ENCODE measurements around the gene PANK4. TPM values are rescaled to one million over a fixed set of nuclear protein-coding genes. Genes with fewer than 3 reads are reported as not detected.

The PANK4 gene
- total RNA-seq, 3 donors from 2014 or later, result 38.4 to 40.5 (median 40.0) TPM

DNA sequence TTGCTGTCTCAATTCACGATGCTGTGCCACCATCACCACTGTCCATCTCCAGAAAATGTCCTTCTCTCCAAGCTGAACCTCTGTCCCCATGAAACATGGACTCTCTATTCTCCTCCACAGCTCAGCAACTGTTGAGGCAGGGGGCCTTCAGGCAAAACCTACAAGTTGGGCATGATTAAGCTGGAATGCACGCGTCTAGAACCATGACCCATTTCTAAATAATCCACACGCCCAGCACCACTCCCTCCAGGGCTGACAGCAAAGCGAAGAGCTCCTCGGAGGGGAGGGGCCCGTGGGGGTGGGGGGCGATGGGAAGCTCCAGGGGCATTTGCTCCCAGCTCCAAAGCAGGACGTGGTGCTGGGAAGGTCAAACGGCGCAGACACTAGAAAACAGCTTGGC, 7.0 kb upstream of the PANK4 start:
- ATAC-seq (no peak), DNase-seq (no peak)
- Mint-ChIP-seq H3K9me3 (no peaks in the 10 kb centered on the region), H3K4me1 (ENCODE audit: low read depth) (peaks cover 12% of the 10 kb centered on the region), H3K36me3 (ENCODE audit: insufficient read depth) (no peaks in the 10 kb centered on the region), H3K27me3 (ENCODE audit: low read depth) (peaks cover 30% of the 10 kb centered on the region), H3K4me3 (no peak overlapping the region)

DNA sequence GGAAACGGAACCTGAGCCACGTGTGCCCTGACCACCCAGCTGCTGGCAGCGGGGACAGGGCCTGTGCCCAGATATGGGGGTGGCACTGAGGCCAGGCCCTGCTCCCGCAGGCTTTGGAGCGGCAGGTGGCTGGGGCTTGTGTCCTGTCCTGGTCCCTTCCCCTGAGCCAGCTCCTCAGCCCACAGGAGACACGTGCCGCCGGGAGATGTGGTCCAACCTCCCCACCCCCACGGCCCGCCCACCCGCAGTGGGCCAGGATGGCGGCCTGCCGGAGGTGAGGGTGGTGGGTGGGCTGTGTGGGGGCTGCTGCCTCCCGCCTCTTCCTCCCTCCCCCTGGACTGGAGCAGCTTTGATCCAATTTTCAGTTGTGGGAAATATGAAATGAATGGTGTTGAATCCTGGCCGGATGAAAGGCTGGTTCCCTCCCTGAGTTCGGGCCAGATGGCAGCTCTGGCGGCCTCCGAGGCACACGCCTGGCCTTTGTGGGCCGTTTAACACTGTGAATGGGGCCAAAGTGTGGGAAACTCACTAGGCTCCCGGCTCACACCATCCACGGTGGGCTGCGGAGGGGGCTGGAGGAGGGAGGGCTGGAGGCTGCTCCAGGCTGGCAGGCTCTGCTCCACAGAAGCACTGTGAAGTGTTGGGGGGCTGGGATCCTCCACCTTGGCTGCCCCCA, 6.2 kb upstream of the PANK4 start:
- DNase-seq (no peak), ATAC-seq (no peak)
- no peak overlapping the region for H3K4me3 Mint-ChIP-seq
- peaks cover 30% of the 10 kb centered on the region for H3K27me3 Mint-ChIP-seq (ENCODE audit: low read depth)
- no peaks in the 10 kb centered on the region for H3K36me3 Mint-ChIP-seq (ENCODE audit: insufficient read depth)
- H3K4me1 Mint-ChIP-seq (ENCODE audit: low read depth), result peaks cover 12% of the 10 kb centered on the region
- H3K9me3 Mint-ChIP-seq, result no peaks in the 10 kb centered on the region

DNA sequence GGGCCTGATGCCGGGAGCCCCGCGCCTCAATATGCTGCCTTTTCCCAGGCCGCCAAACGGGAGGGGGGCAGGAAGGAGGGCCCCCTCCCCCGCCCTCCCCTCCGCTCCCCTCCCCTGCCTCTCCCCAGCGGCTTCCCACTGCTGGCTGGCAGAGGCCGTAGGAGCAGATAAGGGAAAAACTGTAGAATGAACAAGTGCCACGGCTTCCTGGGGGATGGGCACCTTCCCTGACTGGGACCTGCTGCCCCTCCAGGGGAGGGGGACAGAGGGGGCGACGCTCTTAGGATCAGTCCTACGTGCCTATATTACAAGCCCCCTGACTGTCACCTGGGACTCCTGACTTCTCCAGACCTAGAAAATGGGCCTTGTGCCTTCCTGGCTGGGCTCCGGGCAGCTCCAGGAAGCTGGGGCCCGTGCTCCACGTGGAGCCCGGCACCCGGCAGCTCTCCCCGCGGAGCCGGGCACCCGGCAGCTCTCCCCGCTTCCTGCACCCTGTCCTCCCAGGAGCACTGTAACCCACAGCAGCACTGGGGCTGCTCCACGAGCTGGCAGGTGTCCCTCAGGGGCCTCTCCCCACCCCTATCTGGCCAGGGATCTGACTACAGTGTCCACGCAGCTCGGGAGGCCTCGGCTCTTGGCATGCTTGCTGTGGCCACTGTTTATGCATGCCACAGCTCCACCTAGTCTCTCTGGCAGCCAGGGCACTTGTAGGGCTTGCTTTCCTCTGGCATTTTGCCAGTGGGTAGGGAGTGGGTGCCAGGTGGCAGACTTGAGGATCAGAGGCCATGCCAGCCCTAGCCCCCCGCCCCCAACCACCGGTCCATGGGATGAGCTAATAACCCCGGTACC, 4.3 kb upstream of the PANK4 start:
- DNase-seq (no peak), ATAC-seq (no peak)
- Mint-ChIP-seq H3K36me3 (ENCODE audit: insufficient read depth) (no peaks in the 10 kb centered on the region), H3K4me1 (ENCODE audit: low read depth) (peaks cover 18% of the 10 kb centered on the region), H3K4me3 (peak overlapping the region; percentile 54), H3K9me3 (no peaks in the 10 kb centered on the region), H3K27me3 (ENCODE audit: low read depth) (peaks cover 32% of the 10 kb centered on the region)

DNA sequence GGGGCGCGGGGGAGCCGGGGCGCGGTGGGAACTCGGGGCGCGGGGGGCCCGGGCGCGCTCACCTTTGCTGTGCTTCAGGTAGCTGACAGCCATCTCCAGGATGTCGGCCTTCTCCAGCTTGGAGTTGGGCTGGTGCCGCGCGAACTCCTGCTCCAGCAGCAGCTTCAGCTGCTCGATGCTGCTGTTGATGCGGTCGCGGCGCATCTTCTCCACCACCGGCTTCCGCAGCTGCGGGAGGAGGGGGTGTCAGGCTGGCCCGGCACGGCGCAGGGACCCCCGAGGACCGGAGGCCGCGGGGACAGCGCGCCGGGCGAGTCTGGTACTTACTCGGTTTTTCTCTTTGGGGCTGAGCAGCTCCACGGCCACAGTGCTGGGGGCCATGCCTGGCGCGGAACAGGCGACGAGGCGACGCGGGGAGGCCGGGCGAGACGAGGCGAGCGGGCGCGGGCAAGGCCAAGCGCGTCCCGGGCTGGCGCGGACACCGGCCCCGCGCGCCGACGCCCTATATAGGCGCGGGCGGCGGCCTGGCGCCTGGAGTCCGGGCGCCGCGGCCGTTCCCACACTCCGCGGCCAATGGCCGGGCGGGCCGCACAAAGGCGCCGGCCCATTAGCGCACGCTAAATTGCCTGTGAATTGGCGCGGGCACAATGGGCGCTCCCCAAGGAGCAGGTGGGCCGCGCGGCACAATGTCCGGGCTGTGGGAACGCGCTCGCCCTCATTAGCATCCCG, 3.6 kb upstream of the PANK4 start, which contains the start of gene HES5:
TSS of gene HES5 (minus strand) at position 480 of the 729 bp plus-strand sequence. CDS start at position 381, 99 bp downstream.
- Mint-ChIP-seq H3K4me1 (ENCODE audit: low read depth) (peaks cover 21% of the 10 kb centered on the region), H3K4me3 (peak within 1 kb of the TSS; percentile 77), H3K36me3 (ENCODE audit: insufficient read depth) (no peaks in the 10 kb centered on the region), H3K9me3 (no peaks in the 10 kb centered on the region), H3K27me3 (ENCODE audit: low read depth) (peaks cover 29% of the 10 kb centered on the region)
- DNase-seq (no peak), ATAC-seq (no peak)

DNA sequence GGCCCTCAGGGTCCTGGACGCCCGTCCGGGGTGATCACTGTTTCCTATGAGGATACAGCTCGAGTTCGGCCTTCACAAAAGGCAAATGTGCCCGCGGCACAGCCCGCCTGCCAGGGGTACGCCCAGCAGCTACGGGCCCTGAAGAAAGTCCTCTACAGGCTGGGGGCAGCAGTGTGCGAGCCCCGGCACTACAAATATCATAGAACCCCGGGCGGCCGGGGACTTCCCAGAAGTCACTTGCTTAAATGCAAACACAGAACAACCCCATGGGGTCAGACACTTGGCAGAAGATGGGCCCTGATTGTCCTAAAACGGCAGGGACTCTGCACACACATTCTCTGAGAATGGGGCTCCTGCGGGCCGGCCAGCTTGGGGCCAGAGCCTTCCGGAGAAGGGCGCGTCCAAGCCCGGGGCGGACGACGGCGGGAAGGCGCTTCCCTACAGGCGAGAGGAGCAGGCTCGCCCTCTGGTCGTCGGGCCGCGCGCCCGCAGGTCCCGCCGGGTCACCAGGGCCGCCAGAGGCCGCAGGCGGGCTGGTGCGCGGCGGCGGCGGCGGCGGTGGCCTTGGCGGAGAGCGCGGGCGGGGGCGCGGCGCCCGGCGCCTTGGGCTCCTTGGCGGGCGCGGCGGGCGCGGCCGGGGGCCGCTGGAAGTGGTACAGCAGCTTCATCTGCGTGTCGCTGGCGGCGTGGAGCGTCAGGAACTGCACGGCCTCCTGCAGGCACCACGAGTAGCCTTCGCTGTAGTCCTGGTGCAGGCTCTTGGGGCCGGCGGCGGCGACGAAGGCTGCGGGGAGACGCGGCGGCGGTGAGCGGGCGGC, 2.8 kb upstream of the PANK4 start:
- H3K36me3 Mint-ChIP-seq (ENCODE audit: insufficient read depth), result no peaks in the 10 kb centered on the region
- DNase-seq (peak; percentile 41), ATAC-seq (no peak)
- H3K4me1 Mint-ChIP-seq (ENCODE audit: low read depth), result peaks cover 29% of the 10 kb centered on the region
- no peaks in the 10 kb centered on the region for H3K9me3 Mint-ChIP-seq
- peak overlapping the region; percentile 77 for H3K4me3 Mint-ChIP-seq
- H3K27me3 Mint-ChIP-seq (ENCODE audit: low read depth), result peaks cover 29% of the 10 kb centered on the region

DNA sequence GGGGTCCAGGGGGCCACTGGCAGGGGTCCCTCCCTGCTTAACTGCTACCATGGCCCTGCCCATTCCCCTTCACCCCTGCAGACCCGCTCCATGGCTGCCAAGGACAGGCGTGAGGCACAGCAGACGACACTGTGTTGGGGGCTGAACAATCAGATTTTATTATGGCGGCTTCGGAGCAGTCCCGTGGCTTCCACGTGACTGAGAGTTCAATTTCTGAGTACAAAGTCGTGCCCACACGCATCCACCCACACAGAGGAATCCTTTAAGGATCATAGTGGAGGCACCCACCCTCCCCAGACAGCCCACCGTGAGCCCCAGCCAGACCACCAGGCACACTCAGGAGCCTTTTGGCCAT, 2.2 kb upstream of the PANK4 start:
- Mint-ChIP-seq H3K4me1 (ENCODE audit: low read depth) (peaks cover 35% of the 10 kb centered on the region), H3K9me3 (no peaks in the 10 kb centered on the region), H3K36me3 (ENCODE audit: insufficient read depth) (no peaks in the 10 kb centered on the region), H3K27me3 (ENCODE audit: low read depth) (peaks cover 26% of the 10 kb centered on the region), H3K4me3 (no peak overlapping the region)
- ATAC-seq (no peak), DNase-seq (no peak)

DNA sequence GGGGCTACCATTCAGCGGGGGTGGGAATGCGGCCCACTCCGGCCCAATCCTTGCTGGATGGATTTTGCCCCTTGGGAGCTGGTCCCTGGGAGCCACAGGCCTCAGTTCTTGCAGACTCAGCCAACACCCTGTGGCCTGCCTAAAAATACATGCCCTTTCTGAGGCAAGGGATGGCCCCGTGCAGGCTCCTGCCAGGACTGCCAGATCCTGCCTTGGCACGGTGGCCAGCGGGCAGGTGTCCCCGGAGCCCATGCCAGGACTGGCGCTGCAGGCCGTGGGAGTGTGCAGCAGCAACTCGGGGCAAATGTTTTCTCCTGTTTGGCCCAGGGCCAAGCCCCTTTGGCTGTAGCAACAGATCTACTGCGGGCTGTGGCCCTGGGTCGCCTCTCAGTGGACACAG, 1.6 kb upstream of the PANK4 start:
- ATAC-seq (no peak), DNase-seq (no peak)
- H3K9me3 Mint-ChIP-seq, result no peaks in the 10 kb centered on the region
- H3K27me3 Mint-ChIP-seq (ENCODE audit: low read depth), result peaks cover 21% of the 10 kb centered on the region
- H3K4me3 Mint-ChIP-seq, result no peak overlapping the region
- H3K36me3 Mint-ChIP-seq (ENCODE audit: insufficient read depth), result no peaks in the 10 kb centered on the region
- peaks cover 40% of the 10 kb centered on the region for H3K4me1 Mint-ChIP-seq (ENCODE audit: low read depth)

DNA sequence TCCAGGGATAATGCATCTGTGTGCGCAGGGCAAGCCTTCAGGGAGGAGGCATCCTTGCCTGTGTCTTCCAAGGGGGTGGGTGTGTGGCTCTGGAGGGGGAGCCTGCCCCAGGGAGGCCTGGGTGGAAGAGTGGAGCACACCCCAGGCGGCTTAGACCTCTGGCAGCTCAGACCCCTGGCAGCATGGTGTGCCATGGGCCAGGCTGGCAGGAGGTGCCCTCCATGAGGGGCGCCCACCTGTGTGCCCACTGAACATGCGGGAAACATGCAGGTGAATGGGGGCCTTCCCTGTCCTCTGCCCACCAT, 1.1 kb upstream of the PANK4 start:
- Mint-ChIP-seq H3K4me1 (ENCODE audit: low read depth) (peaks cover 45% of the 10 kb centered on the region), H3K4me3 (no peak overlapping the region), H3K36me3 (ENCODE audit: insufficient read depth) (peaks cover 2% of the 10 kb centered on the region), H3K9me3 (no peaks in the 10 kb centered on the region), H3K27me3 (ENCODE audit: low read depth) (peaks cover 19% of the 10 kb centered on the region)
- ATAC-seq (no peak), DNase-seq (no peak)

DNA sequence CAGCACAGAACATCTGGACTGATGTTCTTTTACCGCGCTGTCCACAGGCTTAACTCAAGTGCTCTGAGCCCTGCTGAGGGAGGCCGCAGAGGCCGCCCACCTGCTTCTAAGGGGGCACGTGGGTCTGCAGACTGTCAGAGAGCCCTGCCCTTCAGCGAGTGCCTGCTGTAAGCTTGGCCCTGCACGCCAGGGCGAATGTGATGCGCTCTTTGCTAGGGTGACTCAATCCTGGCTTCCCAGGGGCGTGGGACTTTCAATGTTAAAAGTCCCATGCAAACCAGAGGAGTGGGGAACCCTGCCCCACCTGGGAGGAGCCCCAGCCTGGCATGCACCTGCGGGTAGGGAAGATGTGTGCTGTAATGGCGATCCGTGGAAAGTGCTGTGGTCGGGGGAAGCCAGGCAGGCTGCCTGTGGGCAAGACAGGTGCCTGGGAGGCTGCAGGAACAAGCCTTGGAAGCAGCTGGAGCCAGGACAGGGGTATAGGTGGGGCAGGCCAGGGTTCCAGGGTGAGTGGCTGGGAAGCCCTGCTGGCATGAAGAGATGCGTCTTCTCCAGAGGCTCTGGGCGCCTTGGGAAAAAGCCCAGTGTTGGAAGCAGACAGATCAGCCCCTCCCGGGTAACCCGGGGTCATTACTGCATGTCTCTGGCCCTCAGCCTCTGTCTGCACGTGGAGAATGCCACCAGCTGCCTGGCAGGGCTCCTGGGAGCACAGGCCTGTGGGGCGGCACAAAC, 594 bp upstream of the PANK4 start:
- Mint-ChIP-seq H3K27me3 (ENCODE audit: low read depth) (peaks cover 18% of the 10 kb centered on the region), H3K4me3 (peak overlapping the region; percentile 71), H3K9me3 (no peaks in the 10 kb centered on the region), H3K4me1 (ENCODE audit: low read depth) (peaks cover 47% of the 10 kb centered on the region), H3K36me3 (ENCODE audit: insufficient read depth) (peaks cover 3% of the 10 kb centered on the region)
- peak; percentile 50 to 54 for ATAC-seq
- peak; percentile 48 for DNase-seq

DNA sequence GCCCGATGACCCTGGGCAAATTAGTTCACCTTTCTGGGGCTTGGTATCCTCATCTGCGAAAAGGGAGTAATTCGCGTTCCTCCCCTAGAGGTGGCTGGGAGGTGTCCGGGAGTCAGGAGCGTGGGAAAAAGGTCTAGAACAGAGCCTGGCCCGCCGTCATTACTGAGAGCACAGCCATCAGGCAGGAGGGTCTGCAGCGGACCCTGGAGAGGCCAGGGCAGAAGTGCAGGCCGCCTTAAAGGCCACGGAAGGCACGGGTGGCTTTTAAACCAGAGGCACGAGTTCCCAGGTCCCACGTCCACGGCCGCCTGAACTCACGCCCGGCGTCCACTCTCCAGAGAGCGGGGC, 850 bp downstream of the PANK4 start:
- Mint-ChIP-seq H3K27me3 (ENCODE audit: low read depth) (peaks cover 7% of the 10 kb centered on the region), H3K9me3 (no peaks in the 10 kb centered on the region), H3K4me3 (peak overlapping the region; percentile 90), H3K36me3 (ENCODE audit: insufficient read depth) (peaks cover 9% of the 10 kb centered on the region), H3K4me1 (ENCODE audit: low read depth) (peaks cover 41% of the 10 kb centered on the region)
- no peak for DNase-seq
- ATAC-seq, result no peak

DNA sequence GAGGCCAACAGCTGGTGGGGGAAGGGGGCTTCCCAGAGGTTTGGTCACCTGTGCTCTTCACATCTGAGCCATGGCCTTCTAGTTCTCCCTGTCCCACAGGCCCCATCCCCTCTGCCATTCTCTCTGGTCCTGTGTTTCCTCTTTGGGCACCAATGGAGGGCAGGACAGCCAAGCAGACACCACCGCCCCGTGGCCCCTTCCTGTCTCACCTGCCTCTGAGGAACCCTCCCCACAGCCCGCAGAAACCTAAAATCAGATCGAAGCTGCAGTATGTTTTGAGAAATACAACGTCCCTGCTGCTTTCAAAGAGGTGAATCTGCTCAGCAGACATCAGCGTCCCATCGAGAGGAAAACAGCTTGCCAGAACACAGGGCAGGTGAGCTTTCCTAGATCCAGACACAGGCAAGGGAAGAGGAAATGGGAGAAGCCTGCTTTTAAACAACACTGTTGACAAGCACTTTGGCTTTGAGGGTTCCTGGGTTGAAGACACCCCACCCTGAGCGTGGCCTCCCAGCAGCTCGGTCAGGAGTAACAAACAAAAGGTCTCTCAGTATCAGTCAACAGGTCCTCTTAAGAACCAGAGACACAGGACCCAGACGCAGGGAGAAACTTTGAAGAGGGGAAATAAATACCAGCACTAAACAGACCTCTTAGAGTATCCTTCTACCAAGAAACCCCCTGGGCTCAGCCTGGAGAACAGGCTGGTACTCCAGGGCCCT, 2.3 kb downstream of the PANK4 start:
- Mint-ChIP-seq H3K9me3 (no peaks in the 10 kb centered on the region), H3K4me3 (peak overlapping the region; percentile 90), H3K27me3 (ENCODE audit: low read depth) (peaks cover 7% of the 10 kb centered on the region), H3K36me3 (ENCODE audit: insufficient read depth) (peaks cover 11% of the 10 kb centered on the region), H3K4me1 (ENCODE audit: low read depth) (peaks cover 40% of the 10 kb centered on the region)
- ATAC-seq (no peak), DNase-seq (no peak)

DNA sequence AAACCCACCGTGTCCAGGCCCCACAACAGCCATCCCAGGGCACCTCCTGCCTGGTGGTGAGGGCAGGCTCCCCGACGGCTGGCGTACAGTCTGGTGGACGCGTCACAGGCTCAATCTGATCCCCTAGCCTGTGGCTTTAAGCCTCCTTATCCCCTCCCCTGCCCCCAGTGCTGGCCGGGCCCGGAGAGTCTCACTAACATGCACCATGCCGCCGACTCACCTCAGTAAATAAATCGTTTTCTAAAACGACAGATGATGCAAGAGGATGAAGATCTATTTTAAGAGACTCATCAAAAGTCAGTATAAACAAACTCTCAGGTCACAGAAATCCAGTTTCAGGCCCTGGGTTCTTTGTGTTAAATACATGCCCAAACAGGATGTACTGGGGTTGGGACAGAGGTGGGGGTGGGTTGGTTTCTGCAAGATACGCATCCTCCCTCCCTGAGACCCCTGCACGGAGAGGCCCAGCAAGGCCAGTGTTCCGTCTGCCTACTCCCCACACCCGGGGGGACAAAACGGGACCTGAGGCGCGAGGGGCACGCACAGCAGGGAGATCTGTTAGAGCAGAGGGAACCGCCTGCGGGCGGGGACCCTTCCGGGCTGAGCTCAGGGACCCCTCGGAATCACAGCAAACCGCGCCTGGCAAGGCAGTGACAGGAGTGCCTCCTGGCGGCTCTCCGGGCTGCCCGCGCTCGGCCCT, 3.1 kb downstream of the PANK4 start:
- no peak for ATAC-seq
- Mint-ChIP-seq H3K36me3 (ENCODE audit: insufficient read depth) (peaks cover 12% of the 10 kb centered on the region), H3K9me3 (no peaks in the 10 kb centered on the region), H3K4me1 (ENCODE audit: low read depth) (peaks cover 34% of the 10 kb centered on the region), H3K4me3 (peak overlapping the region; percentile 90), H3K27me3 (ENCODE audit: low read depth) (peaks cover 2% of the 10 kb centered on the region)
- no peak for DNase-seq

DNA sequence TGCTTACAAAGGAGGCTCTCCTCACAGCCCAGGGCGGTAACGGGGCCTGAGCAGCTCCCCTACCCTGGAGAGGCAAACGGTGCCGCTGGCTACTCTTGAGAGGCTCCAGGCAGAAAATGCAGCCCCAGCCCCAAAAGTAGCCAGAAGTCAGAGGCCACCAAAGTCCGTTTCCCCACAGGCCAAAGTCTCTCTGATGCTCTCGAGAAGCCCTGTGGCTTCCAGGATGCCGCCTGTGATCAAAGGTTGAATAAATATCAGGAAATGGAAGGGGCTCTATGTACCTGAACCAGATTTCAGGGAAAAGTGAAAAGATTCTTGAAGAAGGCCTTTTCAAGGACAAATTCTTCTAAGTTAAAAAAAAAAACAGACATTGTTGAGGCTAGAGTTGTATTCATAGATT, 4.2 kb downstream of the PANK4 start:
- no peak for ATAC-seq
- Mint-ChIP-seq H3K9me3 (no peaks in the 10 kb centered on the region), H3K4me3 (no peak overlapping the region)

More for the DNA sequence above, 4.2 kb downstream of the PANK4 start:
- no peak for DNase-seq
- Mint-ChIP-seq H3K27me3 (ENCODE audit: low read depth) (peaks cover 2% of the 10 kb centered on the region), H3K36me3 (ENCODE audit: insufficient read depth) (peaks cover 14% of the 10 kb centered on the region), H3K4me1 (ENCODE audit: low read depth) (peaks cover 34% of the 10 kb centered on the region)
